Right lobe of liver (tissue), 6 donors: ENCODE results near the gene BRD4. TPM values are rescaled to one million over a fixed set of nuclear protein-coding genes. Genes with fewer than 3 reads are reported as not detected.

Source experiments
- ATAC-seq, 4 donors: fragments of 200-7000 bp; cut with Tn5 transposase; one replicate each; pipeline ENCODE4 v1.9.1; 2020; ENCODE audit warnings: mild to moderate bottlenecking in 4 of 4, moderate library complexity in 4 of 4
- DNase-seq, 3 donors: peaks; one replicate each; pipeline ENCODE4 v3.0.0-alpha.2; 2020
- H3K27ac ChIP-seq, 3 donors: fragments of 200-600 bp; one replicate each; pipeline ENCODE4 v1.8.0; 2022
- H3K27me3 ChIP-seq, 2 donors: fragments of 200-600 bp; one replicate each; pipeline ENCODE4 v1.8.0; 2022
- H3K36me3 ChIP-seq, 4 donors: fragments of 200-600 bp; sonication (generic) in 1 of 4; one replicate each; pipeline versions ENCODE4 v1.5.1 to v1.8.0; 2017 to 2022; ENCODE audit warnings: control low read depth in 1 of 4
- H3K4me1 ChIP-seq, 4 donors: fragments of 200-600 bp; sonication (generic) in 1 of 4; one replicate each; pipeline versions ENCODE4 v1.5.1 to v1.8.0; 2017 to 2022; ENCODE audit warnings: control low read depth in 1 of 4
- H3K4me3 ChIP-seq, 3 donors: fragments of 200-600 bp; one replicate each; pipeline ENCODE4 v1.8.0; 2022
- H3K9me3 ChIP-seq, 4 donors: fragments of 200-600 bp; sonication (generic) in 1 of 4; one replicate each; pipeline versions ENCODE4 v1.5.1 to v1.8.0; 2017 to 2022; ENCODE audit warnings: control low read depth in 1 of 4
- POLR2A ChIP-seq: fragments of 450-650 bp; IDR thresholded peaks from one replicate; pipeline ENCODE4 v1.6.1; 2017; ENCODE audit warnings: antibody characterized with exemption, mild to moderate bottlenecking
- WGBS: methylation state at CpG from one replicate; pipeline ENCODE4 v1.1.6; 2018; ENCODE audit warnings: low coverage, low lambda C conversion rate; ENCODE audit not compliant: insufficient coverage; ENCODE audit errors: missing lambda C conversion rate; 5-methylcytosine and 5-hydroxymethylcytosine counted together
- intact Hi-C, 2 donors: fragments of 100-400 bp; cut with DNase I; formaldehyde crosslinking; loops; one replicate each; pipeline versions ENCODE4 v1.11.2 to v1.14.1; 2022
- total RNA-seq, 6 experiments: library from RNA; depleted of rRNA in 2 of 6; stranded (reverse); fragments of >200 nt in 2 of 6; fragmentation: NEBNext Ultra II Directional in 3 of 6; extraction: Animal tissue kit (Norgen Biotek cat#: 25700) in 3 of 6; gene quantifications; one replicate each; pipeline versions ENCODE4 v1.1.0 to v1.2.4, GENCODE V29; 2016 to 2023
- TF ChIP-seq, protein P1 (sequence below), 4 donors: fragments of 200-600 bp in 3 of 4; fragments of 450-650 bp in 1 of 4; IDR thresholded peaks; one replicate each; pipeline versions ENCODE4 v1.5.1 to v1.8.0; 2016 to 2022; ENCODE audit warnings: antibody characterized with exemption in 4 of 4, mild to moderate bottlenecking in 2 of 4
- donor health status: DM: no; HTN: yes; CAD: no.
- donor health status: DM: no; HTN: no; CAD: no.
- donor health status: DM: no; HTN: no; CAD: no.
- donor health status: DM: no; HTN: yes; CAD: no.
- donor health status: DM: no; HTN: yes; CAD: no.

Gene BRD4
- total RNA-seq, 6 experiments from 2014 or later: 20.0 to 52.6 (median 40.6) TPM

DNA sequence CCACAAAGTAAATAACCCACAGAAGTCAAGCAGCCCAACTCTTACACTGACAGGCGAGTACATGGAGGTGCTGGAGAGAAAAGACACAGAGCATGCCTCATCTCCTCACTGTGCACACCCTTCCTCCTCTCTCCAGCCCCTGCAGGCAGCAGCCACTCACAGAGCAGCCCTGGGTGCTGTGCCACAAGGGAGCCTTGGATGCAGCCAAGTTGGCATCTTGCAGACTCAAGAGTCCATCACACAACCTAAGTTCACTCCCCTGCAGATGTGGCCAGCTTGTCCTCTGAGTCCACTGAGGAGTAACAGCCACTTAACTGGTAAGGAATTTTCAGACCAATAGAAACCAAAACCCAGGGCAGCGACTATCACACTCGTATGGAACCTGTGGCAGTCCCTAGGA lies 47.4 kb downstream of the BRD4 start:
- Histone ChIP-seq H3K27ac (no peak overlapping the region), H3K9me3 (no peaks in the 10 kb centered on the region), H3K36me3 (no peaks in the 10 kb centered on the region), H3K4me1 (peaks cover 0 to 82% (median 34%) of the 10 kb centered on the region in 4 donors), H3K4me3 (no peak overlapping the region), H3K27me3 (no peaks in the 10 kb centered on the region)
- WGBS: 93% methylated on average over 2 of the region's 3 CpGs
- intact Hi-C loops: no loop called here
- TF ChIP-seq POLR2A: no peak
- TF ChIP-seq, protein P1, sequence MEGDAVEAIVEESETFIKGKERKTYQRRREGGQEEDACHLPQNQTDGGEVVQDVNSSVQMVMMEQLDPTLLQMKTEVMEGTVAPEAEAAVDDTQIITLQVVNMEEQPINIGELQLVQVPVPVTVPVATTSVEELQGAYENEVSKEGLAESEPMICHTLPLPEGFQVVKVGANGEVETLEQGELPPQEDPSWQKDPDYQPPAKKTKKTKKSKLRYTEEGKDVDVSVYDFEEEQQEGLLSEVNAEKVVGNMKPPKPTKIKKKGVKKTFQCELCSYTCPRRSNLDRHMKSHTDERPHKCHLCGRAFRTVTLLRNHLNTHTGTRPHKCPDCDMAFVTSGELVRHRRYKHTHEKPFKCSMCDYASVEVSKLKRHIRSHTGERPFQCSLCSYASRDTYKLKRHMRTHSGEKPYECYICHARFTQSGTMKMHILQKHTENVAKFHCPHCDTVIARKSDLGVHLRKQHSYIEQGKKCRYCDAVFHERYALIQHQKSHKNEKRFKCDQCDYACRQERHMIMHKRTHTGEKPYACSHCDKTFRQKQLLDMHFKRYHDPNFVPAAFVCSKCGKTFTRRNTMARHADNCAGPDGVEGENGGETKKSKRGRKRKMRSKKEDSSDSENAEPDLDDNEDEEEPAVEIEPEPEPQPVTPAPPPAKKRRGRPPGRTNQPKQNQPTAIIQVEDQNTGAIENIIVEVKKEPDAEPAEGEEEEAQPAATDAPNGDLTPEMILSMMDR (IDR thresholded peaks at IDR 0.05): no peak
- no peak for DNase-seq
- no peak for ATAC-seq

DNA sequence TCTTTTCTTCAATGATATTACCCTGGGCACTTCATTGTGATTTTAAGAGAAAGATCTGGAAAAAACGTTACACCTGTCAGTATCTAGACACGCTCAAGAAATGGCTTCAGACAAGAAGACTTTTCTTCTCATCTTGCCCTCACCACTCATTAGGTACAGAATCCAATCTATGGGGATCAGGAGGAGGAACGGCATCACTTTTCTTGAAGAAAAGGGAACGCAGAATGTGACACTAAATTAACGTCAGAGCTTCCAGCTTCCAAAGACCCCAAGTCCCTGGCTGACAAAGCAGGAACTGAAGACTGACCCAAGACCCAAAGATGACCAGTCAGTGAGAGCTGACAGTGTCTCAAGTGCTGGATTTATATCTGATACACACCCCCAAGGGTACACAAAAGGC lies 48.2 kb downstream of the BRD4 start:
- Histone ChIP-seq H3K4me1 (peaks cover 0 to 90% (median 34%) of the 10 kb centered on the region in 4 donors), H3K27ac (no peak overlapping the region), H3K4me3 (no peak overlapping the region), H3K36me3 (no peaks in the 10 kb centered on the region), H3K9me3 (no peaks in the 10 kb centered on the region), H3K27me3 (no peaks in the 10 kb centered on the region)
- intact Hi-C loops: no loop called here
- ATAC-seq (no peak), DNase-seq (no peak)
- TF ChIP-seq, protein P1 (IDR thresholded peaks at IDR 0.05): no peak
- TF ChIP-seq POLR2A: no peak
- 82% methylated on average over 5 of the region's 5 CpGs for WGBS

DNA sequence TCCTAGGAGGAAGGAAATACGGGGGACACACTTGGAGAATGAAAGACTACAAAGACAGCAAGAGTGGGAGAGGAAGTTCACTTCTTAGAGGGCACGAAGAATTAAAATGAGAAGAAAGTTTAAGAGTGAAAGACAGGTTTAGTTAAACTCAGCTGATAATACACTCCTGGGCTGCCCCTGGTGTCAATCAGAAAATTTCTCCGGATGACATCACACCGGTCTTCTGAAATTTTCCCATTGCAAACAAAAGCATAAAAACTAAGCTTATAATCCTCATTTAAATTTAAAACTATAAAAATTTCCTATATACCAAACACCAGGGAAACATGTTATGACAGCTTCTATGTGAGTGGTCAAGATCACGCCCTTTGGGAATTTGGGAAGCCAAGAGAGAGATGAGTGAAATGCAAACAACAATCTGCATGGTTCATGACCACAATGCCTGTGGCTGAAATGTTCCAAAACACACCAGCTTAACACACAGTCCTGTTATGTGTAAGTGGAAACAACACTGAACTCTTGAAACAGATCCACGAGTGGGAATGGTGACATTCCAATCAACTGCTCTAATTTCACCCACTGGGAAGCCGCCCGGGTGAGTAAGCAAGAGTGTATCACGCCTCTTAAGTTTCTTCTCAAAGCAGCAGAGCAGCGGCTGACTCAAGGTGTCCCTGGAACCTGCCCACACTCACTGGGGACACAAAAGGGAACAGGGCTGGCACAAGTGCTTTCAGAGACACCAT lies 49.0 kb downstream of the BRD4 start:
- intact Hi-C loops: no loop called here
- ATAC-seq (no peak), DNase-seq (peak in 1 of 3 donors; percentile 15)
- Histone ChIP-seq H3K27me3 (no peaks in the 10 kb centered on the region), H3K4me3 (no peak overlapping the region), H3K36me3 (no peaks in the 10 kb centered on the region), H3K4me1 (peaks cover 0 to 88% (median 32%) of the 10 kb centered on the region in 4 donors), H3K9me3 (no peaks in the 10 kb centered on the region), H3K27ac (no peak overlapping the region)
- 63% methylated on average over 10 of the region's 10 CpGs for WGBS
- TF ChIP-seq, protein P1 (IDR thresholded peaks at IDR 0.05): no peak
- TF ChIP-seq POLR2A: no peak

DNA sequence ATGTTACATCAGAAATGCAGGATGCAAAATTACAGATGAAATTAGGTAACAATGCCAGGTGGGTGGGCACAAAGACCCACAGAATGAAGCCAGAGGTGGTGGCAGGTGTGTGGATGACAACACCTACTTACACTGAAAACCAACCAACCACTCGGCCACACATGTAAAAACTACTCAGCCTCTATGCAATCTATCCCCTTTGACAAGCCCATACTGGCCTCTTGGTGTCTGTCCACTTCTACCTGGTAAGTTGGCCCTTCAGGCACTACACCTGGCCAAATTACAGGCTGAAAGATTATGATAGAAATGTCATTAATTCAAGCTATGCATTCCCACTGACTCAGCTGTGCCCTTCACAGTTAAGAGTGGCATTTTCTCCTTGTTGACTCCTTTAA lies 50.0 kb downstream of the BRD4 start:
- Histone ChIP-seq H3K4me3 (no peak overlapping the region), H3K36me3 (no peaks in the 10 kb centered on the region), H3K4me1 (peaks cover 0 to 97% (median 33%) of the 10 kb centered on the region in 4 donors), H3K27ac (peak overlapping the region in 1 of 3 donors; percentile 26), H3K9me3 (no peaks in the 10 kb centered on the region), H3K27me3 (no peaks in the 10 kb centered on the region)
- 67% methylated on average over 1 of the region's 1 CpG for WGBS
- no peak for ATAC-seq
- peak in 1 of 3 donors; percentile 2 for DNase-seq
- no peak for TF ChIP-seq POLR2A
- TF ChIP-seq, protein P1 (IDR thresholded peaks at IDR 0.05): no peak
- intact Hi-C loops: no loop called here
